Measurements from ENCODE around the gene HRG. TPM values are rescaled to one million over a fixed set of nuclear protein-coding genes. Genes with fewer than 3 reads are reported as not detected.
"Not testable (repeated sequence)": the region's sequence is repeated elsewhere in the genome, so short reads cannot be mapped to it uniquely, and the experiment has no call there.

HRG gene
- total and polyA plus RNA-seq, 2 of the 4 experiments (the other 2 are of a cell fraction), result not detected

DNA sequence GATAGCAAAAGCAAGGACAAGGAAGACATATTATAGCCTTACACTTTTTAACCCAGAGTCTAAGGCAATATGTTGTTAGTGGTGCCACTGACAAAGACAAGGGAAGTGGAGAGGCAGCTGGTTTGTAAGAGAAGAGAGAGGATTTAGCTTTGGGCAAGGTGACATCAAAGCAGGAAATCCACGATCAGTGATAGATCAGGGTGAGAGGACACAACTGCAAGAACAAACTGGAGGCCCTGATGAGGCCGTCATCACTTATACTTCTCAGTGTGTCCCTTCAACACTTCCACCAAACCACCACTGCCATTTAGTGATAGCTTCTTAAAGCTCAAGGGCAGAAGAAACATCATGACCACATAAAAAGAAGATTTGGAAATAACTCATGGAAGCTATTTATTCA is 20.7 kb downstream of the HRG start:
- H2AK9ac ChIP-seq (replicated peaks; ENCODE audit: low read depth, low read length, poor library complexity); H3K27ac ChIP-seq (ENCODE audit: insufficient read depth, low read length); H3K4me3 ChIP-seq (ENCODE audit: insufficient read depth, low read depth, low read length); H4K8ac ChIP-seq (ENCODE audit: low read depth in 2 of 2, low read length in 2 of 2); intact Hi-C loops (cut with micrococcal nuclease); H3K4me2 ChIP-seq (ENCODE audit: low read depth, low read length); H2AK5ac ChIP-seq (ENCODE audit: low read depth, low read length); H2BK5ac ChIP-seq (ENCODE audit: low read depth, low read length, poor library complexity, severe bottlenecking); H2AFZ ChIP-seq (replicated peaks; ENCODE audit: low read length, poor library complexity); H3K4me1 ChIP-seq (ENCODE audit: control insufficient read depth, insufficient read depth, low read length); in situ Hi-C loops (cut with MboI; ENCODE audit: low sequenced_read_pairs); H3K9ac ChIP-seq (ENCODE audit: low read depth, low read length); H3K27me3 ChIP-seq (ENCODE audit: control insufficient read depth, insufficient read depth, low read length); POLR2A ChIA-PET (ENCODE audit: unreplicated experiment); ATAC-seq (ENCODE audit: low read depth); H2BK15ac ChIP-seq (ENCODE audit: low read depth, low read length); H4K91ac ChIP-seq (ENCODE audit: insufficient read depth, low read depth, low read length); CTCF ChIA-PET; H4K20me1 ChIP-seq (ENCODE audit: insufficient read depth, low read length); H2BK20ac ChIP-seq (ENCODE audit: low read depth, low read length); H3K79me1 ChIP-seq (ENCODE audit: low read depth in 1 of 2, low read length in 2 of 2); H3K4ac ChIP-seq (ENCODE audit: low read depth, low read length); H3K9me3 ChIP-seq (ENCODE audit: control insufficient read depth, insufficient read depth, low read length); H2BK120ac ChIP-seq (ENCODE audit: low read depth, low read length); dilution Hi-C loops (cut with HindIII; ENCODE audit: low sequenced_read_pairs, unreplicated experiment); H3K18ac ChIP-seq (ENCODE audit: low read depth, low read length); H3K14ac ChIP-seq (replicated peaks; ENCODE audit: low read depth, low read length); H3K9me1 ChIP-seq (ENCODE audit: insufficient read depth, low read length); H3K23ac ChIP-seq (ENCODE audit: low read depth, low read length); BruUV-seq (replicated peaks); H3K36me3 ChIP-seq (ENCODE audit: control insufficient read depth, insufficient read depth, low read length); H3K56ac ChIP-seq (ENCODE audit: extremely low read depth, insufficient read depth, low read length); H4K5ac ChIP-seq (ENCODE audit: low read depth, low read length); DNase-seq: not testable (repeated sequence)
- WGBS, 2 experiments (ENCODE audit: extremely low coverage in 2 of 2, insufficient read length in 1 of 2), result no CpG with 5 or more reads among the region's 2 CpGs
